ENCODE data around the gene KIAA0753. TPM values are rescaled to one million over a fixed set of nuclear protein-coding genes. Genes with fewer than 3 reads are reported as not detected.

Gene KIAA0753
- total RNA-seq, 1 donor from 2014 or later, result 15.7 TPM

- no peak overlapping the region for H3K4me3 ChIP-seq (ENCODE audit: low read depth, low read length)
- TF ChIP-seq CTCF (conservative IDR thresholded peaks at IDR 0.05; ENCODE audit: low read depth, low read length), result no peak
- DNase-seq (ENCODE audit: low read depth), result no peak
Measured at GRCh38 chr17:6610011-6610410, 30.5 kb downstream of the KIAA0753 start.

GRCh38 chr17:6608321-6608720 is 32.2 kb downstream of the KIAA0753 start:
- DNase-seq (ENCODE audit: low read depth), result peak; percentile 44
- no peak overlapping the region for H3K4me3 ChIP-seq (ENCODE audit: low read depth, low read length)
- TF ChIP-seq CTCF (conservative IDR thresholded peaks at IDR 0.05; ENCODE audit: low read depth, low read length), result no peak

- DNase-seq (ENCODE audit: low read depth), result no peak
- H3K4me3 ChIP-seq (ENCODE audit: low read depth, low read length), result no peak overlapping the region
- no peak for TF ChIP-seq CTCF (conservative IDR thresholded peaks at IDR 0.05; ENCODE audit: low read depth, low read length)
Measured at GRCh38 chr17:6605142-6605541, 35.4 kb downstream of the KIAA0753 start.

GRCh38 chr17:6603744-6604325 is 36.7 kb downstream of the KIAA0753 start:
- H3K4me3 ChIP-seq (ENCODE audit: low read depth, low read length), result no peak overlapping the region
- no peak for TF ChIP-seq CTCF (conservative IDR thresholded peaks at IDR 0.05; ENCODE audit: low read depth, low read length)
- no peak for DNase-seq (ENCODE audit: low read depth)

- H3K4me3 ChIP-seq (ENCODE audit: low read depth, low read length), result no peak overlapping the region
Measured at GRCh38 chr17:6602141-6602540, 38.4 kb downstream of the KIAA0753 start.

GRCh38 chr17:6599364-6599763 is 41.1 kb downstream of the KIAA0753 start:
- H3K4me3 ChIP-seq (ENCODE audit: low read depth, low read length), result no peak overlapping the region
- no peak for TF ChIP-seq CTCF (conservative IDR thresholded peaks at IDR 0.05; ENCODE audit: low read depth, low read length)
- no peak for DNase-seq (ENCODE audit: low read depth)

More at GRCh38 chr17:6602141-6602540, 38.4 kb downstream of the KIAA0753 start:
- no peak for TF ChIP-seq CTCF (conservative IDR thresholded peaks at IDR 0.05; ENCODE audit: low read depth, low read length)
- no peak for DNase-seq (ENCODE audit: low read depth)

- TF ChIP-seq CTCF (conservative IDR thresholded peaks at IDR 0.05; ENCODE audit: low read depth, low read length), result no peak
- no peak for DNase-seq (ENCODE audit: low read depth)
- no peak overlapping the region for H3K4me3 ChIP-seq (ENCODE audit: low read depth, low read length)
Measured at GRCh38 chr17:6597727-6598126, 42.8 kb downstream of the KIAA0753 start.
